Measurements from ENCODE around the gene SPSB4.

Gene SPSB4

DNA sequence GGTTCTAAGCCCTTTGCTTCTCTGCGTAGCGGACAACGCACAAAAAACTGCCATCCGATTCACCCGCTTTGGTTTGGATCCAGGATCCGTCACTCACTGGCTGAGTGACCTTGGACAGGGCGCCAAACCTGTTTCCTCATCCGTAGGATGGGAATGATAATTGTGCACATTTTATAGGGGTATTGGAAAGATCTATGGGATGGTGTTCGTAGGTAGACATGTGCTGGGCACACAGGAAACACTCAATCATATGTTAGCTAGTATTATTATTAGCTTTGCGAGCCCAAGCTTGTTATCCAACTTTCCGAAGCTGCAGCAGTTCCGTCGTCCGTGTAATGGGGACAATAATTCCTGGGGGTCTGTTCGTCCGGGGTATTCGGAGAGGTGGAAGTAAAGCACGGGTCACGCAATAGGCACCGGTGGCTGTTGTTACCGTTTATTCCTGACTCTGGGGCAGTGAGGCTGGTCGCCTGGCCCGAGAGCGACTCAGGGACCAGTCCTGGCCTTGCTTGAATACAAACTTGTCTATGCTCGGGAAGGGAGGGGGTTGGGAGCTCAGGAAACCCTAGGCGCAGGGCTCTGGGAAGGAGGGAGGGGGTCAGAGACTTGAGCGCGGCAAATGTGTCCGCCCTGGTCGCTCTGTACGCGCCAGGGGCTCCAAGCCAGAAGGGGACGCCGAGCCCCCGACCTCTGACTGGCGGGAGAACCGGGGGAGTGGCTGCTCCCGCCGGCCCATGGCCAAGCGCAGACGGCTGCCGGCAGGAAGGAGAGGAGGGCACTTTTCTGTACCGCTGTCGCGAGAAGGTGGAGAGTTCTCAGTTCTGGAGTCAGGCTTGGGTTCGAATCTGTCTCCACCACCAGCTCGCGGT, 1.3 kb downstream of the SPSB4 start:
- no peak for DNase-seq (ENCODE audit: low read depth in 2 of 3, low spot score in 2 of 3)

DNA sequence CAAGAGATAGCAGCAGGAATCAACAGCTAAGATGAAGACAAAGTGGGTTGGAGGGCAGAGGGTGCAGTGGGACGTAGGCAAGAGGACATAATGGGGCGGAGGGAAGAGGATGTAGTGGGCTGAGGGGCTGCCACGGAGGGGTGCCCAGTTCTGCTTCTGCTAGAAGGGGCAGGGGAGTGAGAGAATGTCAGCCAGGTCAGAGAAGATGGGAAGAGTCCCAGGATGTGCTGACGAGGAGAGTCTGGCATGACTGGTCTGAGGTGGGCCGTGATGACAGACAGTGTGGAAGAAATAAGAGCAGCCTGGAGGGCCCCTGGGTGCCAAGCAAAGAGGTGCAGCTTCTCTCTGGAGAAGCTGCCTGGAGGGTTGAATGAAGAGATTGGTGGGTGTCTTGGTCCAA, 4.0 kb downstream of the SPSB4 start:
- no peak for DNase-seq (ENCODE audit: low read depth in 2 of 3, low spot score in 2 of 3)

DNA sequence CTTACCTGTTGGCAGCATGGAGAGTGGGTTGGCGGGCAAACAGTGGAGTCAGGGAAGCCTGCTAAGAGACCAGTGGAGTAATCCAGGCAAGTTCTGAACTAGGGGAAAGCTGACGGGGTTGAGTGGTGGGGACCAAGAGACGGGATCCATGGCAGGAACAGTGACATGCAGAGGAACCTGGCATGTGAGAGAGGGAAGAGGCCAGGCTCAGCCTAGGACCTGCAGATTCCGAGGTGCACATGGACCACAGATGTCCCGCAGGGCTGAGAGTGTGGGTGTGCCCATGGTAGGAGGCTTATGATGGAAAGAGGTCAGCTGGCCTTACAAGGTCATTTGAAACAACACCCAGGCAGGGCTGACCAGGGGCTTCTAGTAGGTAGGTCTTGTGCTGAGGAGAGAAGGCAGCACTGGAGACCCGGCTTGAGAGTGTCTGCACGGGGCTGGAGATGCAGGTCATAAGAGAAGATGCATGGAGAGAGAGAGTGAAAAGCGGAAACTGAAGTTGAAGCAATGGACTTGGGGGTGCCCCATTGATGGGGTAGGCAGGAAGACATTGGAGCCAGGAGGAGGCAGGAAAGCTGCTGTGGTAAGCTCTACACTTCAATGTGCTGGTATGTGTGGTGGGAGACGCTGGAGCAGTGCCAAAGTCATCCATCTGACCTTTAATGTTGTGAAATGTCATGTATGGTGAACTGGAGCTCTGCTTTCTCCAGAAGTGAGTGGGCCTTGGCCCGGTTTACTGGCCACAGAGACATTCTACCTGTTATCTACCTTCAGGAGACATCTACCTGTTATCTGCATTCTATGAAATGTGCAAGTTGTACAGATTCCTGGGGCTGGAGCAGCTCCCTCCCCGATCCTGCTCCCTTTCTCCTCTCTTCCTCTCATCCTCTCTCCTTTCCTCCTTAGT, 4.6 kb downstream of the SPSB4 start:
- no peak for DNase-seq (ENCODE audit: low read depth in 2 of 3, low spot score in 2 of 3)

DNA sequence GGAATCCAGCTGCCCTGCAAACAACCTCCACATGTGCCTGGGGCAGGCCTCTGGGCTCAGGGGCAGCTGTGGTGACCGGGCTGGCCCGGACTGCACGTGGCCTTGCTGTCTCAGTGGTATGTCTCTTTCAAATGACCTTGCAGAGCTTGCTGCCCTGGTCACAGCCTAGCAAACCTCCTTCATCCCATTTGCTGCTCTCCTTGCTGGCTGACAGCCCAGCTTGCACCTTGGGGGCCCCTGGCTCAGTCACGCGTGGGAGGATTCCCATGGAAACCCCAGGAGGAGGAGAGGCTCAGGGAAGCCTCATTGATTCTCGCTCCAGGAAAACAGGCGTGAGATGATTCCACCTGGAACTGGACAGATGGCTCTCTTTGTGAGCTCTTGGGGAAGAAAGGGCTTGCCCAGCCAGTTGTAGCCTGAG, 5.6 kb downstream of the SPSB4 start:
- DNase-seq (ENCODE audit: low read depth in 2 of 3, low spot score in 2 of 3) = no peak

DNA sequence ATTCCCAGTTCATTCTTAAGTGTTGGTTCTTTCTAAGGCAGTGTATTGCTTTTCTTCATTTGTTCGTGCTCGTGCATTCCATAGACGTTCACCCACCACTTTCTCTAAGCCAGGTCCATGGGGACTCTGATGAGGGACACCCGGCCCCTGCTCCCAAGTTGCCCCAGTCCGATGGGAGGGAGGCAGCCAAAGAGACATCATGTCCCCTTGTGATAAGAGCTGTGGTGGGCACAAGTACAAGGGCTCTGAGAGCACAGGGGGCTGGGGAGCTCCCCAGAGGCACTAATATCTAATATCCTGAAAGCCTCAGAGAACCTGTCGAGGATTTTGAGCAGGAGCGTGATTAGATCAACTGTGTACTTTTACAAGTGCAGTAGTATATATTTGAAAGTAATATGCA, 6.3 kb downstream of the SPSB4 start:
- DNase-seq (ENCODE audit: low read depth in 2 of 3, low spot score in 2 of 3) = no peak

DNA sequence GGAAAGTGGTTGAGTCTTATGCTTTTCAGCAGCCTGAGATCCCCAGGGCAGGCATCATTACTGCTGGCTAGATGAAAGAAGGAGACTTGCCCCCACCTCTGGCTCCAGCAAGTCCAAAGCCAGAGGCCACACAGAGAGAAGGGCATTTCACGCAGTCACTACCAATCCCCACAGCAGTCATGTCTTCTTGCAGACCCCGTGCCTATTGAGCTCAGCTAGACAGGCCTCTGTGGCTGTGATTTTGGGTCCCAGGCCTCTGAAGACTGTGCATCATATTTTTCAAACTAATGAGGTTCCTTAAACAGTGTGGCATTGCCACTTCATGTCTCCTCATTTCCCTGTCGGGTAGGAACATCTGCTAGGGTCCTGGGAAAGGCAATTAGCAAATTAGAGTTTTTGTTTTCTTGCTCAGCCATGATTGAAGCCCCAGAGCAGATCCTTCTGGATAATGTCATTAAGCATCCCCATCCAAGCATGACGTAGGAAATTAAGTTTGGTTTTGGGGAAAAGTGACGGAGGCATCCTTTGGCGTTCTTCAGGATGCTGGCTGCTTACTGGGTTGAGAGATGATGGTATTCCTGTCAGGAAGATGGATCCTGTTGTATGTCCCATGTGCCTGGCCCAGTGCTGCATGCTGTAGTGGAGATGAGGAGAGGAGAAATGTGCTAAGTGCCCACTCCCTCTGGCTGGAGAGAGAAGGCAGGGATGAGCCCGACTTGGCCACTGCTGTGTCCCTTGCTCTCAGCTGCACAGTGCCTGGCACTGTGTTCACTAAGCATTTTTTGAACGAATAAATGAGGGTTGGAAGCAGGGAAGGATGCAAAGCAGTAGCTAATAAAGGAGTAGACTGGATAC, 7.0 kb downstream of the SPSB4 start:
- no peak for DNase-seq (ENCODE audit: low read depth in 2 of 3, low spot score in 2 of 3)

DNA sequence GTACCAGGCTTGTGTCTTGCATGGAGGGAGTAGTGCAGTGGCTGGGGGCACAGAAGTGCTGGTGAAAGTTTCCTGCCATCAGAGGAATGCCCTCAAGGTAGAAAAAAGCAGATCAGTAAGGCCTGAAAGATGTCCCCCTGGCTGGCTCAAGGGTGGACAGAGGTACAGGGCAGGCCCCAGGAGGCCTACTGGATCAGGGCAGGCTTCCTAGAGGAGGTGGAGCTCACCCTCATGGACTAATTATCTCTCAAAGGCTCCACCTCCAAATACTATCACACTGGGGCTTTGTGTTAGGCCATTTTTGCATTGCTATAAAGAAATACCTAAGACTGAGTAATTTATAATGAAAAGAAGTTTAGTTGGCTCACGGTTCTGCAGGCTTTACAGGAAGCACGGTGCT, 7.8 kb downstream of the SPSB4 start:
- DNase-seq (ENCODE audit: low read depth in 2 of 3, low spot score in 2 of 3) = no peak

DNA sequence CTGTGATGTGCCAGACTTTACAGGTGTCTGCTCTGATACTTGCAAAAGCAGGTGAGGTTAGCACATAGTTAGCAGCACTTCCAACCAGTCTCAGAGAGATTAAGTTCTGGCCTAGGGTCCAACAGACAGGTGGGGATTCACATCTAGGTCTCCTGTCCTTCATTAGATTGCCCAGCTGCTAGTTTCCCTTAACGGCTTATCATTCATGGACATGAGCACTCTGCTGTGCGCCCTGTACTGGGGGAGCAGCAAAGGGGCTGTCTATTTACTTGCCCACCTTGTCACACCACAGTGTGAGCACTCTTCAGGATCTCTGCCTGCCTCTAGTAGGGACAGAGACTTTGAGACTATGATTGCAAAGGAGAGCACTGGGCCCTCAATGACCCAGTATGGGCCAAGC, 8.7 kb downstream of the SPSB4 start:
- DNase-seq (ENCODE audit: low read depth in 2 of 3, low spot score in 2 of 3) = no peak

DNA sequence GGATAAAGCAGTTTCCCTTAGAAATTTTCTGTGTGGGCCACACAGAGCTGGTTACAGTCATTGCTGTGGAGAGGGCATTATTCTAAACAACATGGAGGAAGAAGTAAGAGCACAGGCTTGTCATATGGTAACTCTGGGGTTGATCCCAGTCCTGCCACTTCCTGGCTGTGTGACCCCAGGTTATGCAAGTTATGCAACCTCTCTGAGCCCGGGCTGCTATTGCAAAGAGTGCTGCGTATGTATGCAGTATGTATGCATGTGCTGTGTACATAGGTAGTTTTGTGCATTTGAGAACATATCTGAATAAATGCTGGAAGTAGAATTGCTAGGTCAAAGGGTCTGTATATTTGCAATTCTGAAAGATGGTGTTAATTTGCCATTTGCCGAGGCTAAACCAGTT, 9.2 kb downstream of the SPSB4 start:
- no peak for DNase-seq (ENCODE audit: low read depth in 2 of 3, low spot score in 2 of 3)

DNA sequence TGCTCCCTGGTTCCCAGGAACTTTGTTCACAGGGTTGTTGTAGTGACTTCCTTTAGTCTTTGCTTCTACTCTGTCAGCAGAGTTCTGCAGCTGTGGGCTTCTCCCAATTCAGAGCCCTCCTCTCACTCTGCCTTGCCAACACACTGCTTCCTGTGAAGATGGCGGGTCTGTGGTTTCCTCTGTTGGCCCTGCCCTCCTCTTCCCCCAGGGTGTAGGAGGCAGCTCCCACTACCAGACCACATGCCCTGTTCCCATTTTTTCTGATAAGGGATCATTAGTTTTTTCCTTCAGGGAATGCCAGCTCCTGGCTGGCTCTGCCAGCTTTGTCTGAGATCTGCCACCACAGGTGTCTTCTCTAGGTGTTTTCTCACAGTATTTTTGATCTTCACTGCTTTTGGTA, 12.7 kb downstream of the SPSB4 start:
- DNase-seq (ENCODE audit: low read depth in 2 of 3, low spot score in 2 of 3) = no peak

DNA sequence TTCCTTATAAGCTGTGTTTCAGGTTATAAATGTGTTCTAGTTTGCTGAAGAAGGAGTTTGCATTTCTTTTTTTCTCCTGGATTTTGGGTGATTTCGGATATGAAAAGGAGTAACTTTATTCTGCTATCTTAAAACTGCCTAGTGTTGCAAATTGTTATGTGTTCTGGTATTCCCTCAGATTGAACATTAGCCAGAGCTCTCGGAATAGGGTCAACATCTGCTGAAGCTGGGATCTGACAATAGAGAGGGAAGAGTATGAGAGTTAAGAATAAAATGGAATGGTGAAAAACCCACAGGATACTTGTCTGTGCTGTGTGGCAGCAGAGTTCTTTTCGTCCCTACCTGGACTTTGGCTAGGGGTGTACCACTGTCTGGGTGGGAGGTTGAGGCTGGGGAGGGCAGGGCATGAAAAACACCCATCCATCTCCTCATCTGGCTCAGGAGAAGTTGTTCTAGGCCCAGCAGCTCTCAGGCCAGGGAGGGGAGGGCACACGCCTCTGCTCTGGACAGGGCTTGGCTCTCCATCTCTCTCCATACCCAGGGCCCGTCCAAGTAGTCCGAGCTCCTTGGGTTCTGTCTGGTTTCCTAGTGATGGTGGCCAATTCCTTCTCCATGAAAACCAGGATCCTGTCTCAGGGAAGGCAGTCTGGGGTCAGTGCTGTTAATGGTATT, 13.2 kb downstream of the SPSB4 start:
- DNase-seq (ENCODE audit: low read depth in 2 of 3, low spot score in 2 of 3) = no peak

DNA sequence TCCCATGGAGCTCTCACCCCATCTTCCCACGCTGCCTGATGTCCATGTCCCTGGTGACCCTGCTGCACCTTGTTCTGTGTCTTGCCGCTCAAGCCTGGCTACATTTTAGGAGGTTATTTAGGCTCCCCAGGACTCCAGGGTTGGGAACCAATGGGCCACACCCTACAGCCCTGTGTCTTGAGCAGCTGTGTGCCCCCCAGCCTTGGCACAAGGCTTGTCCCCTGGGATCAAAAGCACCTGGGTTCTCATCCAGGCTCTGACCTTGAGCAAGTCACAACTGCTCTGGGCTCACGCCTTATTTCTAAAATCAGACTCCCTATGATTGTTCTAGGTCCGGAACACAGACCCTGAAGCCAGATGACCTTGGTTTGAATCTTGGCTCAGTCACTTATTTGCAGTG, 14.1 kb downstream of the SPSB4 start:
- DNase-seq (ENCODE audit: low read depth in 2 of 3, low spot score in 2 of 3) = no peak

DNA sequence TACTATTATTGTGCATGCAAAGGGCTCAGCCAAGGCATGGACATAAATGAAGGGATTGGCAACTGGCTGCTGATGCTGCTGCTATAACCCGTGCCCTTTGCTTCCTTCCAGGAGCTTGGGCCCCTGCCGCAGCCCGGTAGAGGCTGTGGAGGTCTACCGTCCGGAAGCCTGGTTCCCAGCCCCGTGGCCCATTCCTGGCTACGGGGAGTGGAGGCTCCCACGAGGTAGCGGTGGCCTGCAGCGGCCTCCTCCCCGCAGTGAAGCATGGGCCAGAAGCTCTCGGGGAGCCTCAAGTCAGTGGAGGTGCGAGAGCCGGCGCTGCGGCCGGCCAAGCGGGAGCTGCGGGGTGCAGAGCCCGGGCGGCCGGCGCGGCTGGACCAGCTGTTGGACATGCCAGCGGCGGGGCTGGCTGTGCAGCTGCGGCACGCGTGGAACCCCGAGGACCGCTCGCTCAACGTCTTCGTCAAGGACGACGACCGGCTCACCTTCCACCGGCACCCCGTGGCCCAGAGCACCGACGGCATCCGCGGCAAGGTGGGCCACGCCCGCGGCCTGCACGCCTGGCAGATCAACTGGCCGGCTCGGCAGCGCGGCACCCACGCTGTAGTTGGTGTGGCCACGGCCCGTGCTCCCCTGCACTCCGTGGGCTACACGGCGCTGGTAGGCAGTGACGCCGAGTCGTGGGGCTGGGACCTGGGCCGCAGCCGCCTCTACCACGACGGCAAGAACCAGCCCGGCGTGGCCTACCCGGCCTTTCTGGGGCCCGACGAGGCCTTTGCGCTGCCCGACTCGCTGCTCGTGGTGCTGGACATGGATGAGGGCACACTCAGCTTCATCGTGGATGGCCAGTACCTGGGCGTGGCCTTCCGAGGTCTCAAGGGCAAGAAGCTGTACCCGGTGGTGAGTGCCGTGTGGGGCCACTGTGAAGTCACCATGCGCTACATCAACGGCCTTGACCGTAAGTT, 15.0 kb downstream of the SPSB4 start:
- no peak for DNase-seq (ENCODE audit: low read depth in 2 of 3, low spot score in 2 of 3)

DNA sequence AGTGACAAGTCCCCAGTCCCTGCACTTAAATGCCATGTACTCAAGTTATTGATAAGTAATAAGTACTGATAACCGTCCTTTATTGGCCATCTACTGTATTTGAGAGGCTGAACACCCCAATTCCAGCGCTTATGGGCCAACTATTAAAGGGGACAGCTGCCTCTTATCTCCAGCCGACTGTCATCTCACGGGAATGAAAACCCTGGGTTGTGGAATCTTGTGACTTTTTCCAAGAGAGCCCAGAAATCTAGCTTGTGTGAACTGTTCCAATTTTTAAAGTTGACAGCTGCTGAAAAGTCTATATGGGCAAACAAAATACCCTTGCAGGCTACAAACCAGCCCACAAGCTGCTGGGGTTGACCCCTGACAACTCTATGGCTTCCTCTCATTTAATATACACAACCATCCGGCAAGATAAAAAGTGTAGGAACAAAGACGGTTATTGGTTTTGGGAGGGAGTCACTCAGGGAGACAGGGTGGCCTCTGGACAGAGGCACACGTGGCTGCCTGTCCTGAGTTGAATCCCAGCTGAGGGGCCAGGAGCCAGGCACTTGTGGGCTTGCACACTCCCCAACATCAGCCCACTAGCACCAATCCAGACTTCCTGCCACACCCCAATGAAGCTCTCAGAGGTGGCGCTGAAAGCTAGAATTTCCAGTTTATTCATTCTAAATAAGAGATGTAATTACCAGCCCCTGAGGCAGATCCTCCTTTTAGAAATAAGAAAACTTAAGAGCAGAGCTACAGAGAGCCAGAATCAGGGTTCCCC, 16.2 kb downstream of the SPSB4 start:
- no peak for DNase-seq (ENCODE audit: low read depth in 2 of 3, low spot score in 2 of 3)

DNA sequence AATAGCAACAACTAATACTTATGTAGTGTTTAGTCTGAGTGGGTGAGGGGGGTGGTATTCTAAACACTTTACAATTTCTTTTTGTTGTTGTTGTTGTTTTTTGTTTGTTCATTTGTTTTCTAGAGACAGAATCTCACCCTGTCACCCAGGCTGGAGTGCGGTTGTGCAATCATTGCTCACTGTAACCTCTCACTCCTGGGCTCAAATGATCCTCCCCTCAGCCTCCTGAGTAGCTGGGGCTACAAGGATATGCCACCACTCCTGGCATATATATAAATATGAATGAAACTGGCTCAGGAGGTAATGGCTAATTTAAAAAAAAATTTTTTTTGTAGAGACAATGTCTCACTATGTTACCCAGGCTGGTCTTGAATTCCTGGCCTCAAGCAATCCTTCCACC, 19.1 kb downstream of the SPSB4 start:
- no peak for DNase-seq (ENCODE audit: low read depth in 2 of 3, low spot score in 2 of 3)

DNA sequence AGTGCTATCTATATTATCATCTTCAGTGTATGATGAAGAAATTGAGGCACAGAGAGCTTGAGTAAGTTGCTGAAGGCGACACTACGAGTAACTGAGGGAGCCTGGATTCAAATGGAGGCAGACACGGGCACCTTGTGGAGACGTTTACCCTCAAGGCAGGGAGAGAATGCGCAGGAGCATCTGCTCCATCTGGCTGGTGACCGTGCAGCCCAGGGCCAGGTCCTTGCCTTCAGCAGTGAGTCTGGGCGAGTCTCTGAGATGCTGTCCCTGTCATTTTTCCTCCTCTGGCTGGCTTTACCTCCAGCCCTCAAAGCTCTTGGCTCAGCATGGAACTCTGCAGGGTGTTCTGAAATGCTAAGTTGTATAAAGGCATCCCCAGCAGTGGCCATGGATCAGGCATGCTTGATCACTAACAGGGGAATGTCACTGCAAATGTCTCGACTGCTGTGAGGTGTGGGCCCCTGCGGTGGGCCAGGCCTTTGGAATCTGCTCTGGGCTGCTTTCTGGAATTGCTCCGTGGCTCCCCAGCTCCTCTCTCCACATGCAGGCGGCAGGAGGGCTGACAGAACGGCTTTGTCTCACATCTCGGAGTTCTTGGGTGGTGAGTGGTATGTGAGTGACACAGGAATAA, 19.7 kb downstream of the SPSB4 start:
- no peak for DNase-seq (ENCODE audit: low read depth in 2 of 3, low spot score in 2 of 3)

DNA sequence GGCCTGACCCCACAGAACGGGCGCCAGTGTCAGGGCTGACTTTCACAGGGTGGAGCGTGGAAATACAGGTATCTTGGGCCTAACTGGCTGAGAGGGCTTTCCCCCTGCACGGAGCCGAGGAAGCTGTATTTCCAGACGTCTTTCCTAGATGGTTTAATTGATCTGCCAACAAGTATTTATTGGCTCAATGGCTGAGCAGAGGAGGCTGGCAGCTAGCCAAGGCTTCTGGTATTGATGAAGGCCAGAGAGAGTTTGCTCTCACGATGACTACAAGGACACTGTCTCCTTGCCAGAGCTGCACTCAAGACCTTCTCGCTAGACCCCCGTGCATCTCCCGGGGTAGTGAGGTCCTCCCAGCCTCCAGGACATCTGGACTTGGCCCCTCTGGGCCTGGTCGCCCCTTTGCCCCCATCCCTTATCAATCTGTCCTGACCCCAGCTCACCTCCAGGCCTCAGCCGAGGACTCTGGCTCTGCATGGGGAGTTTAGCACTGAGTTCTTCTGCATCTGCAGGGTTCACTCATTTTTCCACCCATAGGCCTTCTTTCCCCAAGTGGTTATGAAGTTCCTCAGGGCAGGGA, 20.6 kb downstream of the SPSB4 start:
- DNase-seq (ENCODE audit: low read depth in 2 of 3, low spot score in 2 of 3) = no peak

DNA sequence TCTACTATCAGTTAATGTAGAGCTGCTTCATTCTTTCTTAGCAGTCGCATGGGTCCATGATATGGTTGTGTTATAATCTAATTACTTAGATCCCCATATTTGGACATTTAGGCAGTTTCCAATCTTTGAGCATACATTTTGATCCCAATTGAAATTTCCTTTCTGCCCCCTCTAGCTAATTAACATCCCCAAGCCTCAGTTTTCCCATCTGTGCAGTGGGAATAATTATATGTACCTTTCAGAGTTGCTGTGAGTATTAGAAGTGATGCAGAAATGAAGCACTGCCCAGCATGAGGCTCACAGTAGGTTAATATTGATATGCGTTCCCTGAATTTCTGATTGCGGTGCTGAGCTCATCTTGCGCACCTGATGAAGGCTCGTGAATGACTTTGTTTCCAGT, 21.8 kb downstream of the SPSB4 start:
- DNase-seq (ENCODE audit: low read depth in 2 of 3, low spot score in 2 of 3) = no peak
